IMR-90 (cell line): ENCODE measurements around the gene FXYD4. TPM values are rescaled to one million over a fixed set of nuclear protein-coding genes. Genes with fewer than 3 reads are reported as not detected.

Source experiments
- ATAC-seq: fragments of 200-7000 bp; cut with Tn5 transposase; 2 replicates; pipeline ENCODE4 v1.9.1; 2020; ENCODE audit warnings: low read depth, mild to moderate bottlenecking, moderate library complexity
- BruUV-seq: library from RNA; stranded (reverse); fragments of 400-500 nt; replicated peaks from 2 replicates; lab custom pipeline; 2021; lab: Mats Ljungman, UMichigan
- CTCF ChIA-PET: fragments of 300-600 bp; formaldehyde crosslinking; extraction: SDS; loops from one replicate; lab custom pipeline; 2021; ENCODE audit warnings: antibody characterized with exemption; lab: Yijun Ruan, JAX
- POLR2A ChIA-PET: fragments of 300-600 bp; sonication (Branson Sonifier 250); formaldehyde crosslinking; loops from one replicate; lab custom pipeline; 2022; ENCODE audit warnings: antibody characterized with exemption; ENCODE audit not compliant: unreplicated experiment; lab: Charles Lee
- DNase-seq: peaks from one replicate; pipeline ENCODE4 v3.0.0; 2013
- H2AFZ ChIP-seq: replicated peaks from 2 replicates; pipeline ENCODE3; 2013; ENCODE audit warnings: low read length, mild to moderate bottlenecking; ENCODE audit not compliant: poor library complexity
- H2AK5ac ChIP-seq: 2 replicates; pipeline ENCODE4 v1.6.1; 2013; ENCODE audit warnings: low read depth, low read length, inconsistent platforms
- H2AK9ac ChIP-seq: replicated peaks from 2 replicates; pipeline ENCODE3; 2013; ENCODE audit warnings: mild to moderate bottlenecking, low read depth, low read length, moderate library complexity; ENCODE audit not compliant: poor library complexity
- H2BK120ac ChIP-seq: 2 replicates; pipeline ENCODE4 v1.6.1; 2013; ENCODE audit warnings: low read depth, low read length, inconsistent platforms
- H2BK15ac ChIP-seq: 3 replicates; pipeline ENCODE4 v1.6.1; 2013; ENCODE audit warnings: low read depth, low read length, inconsistent platforms
- H2BK20ac ChIP-seq: 2 replicates; pipeline ENCODE4 v1.6.1; 2013; ENCODE audit warnings: low read depth, mild to moderate bottlenecking, inconsistent platforms, low read length, moderate library complexity
- H2BK5ac ChIP-seq: 2 replicates; pipeline ENCODE4 v1.6.1; 2013; ENCODE audit warnings: mild to moderate bottlenecking, low read depth, low read length, inconsistent platforms; ENCODE audit not compliant: poor library complexity, severe bottlenecking
- H3K14ac ChIP-seq: replicated peaks from 2 replicates; pipeline ENCODE4 v1.6.1; 2013; ENCODE audit warnings: low read depth, low read length, inconsistent platforms
- H3K18ac ChIP-seq: 2 replicates; pipeline ENCODE4 v1.6.1; 2013; ENCODE audit warnings: low read depth, low read length, control low read depth
- H3K23ac ChIP-seq: 2 replicates; pipeline ENCODE4 v1.6.1; 2013; ENCODE audit warnings: low read depth, low read length, inconsistent platforms
- H3K27ac ChIP-seq: 2 replicates; pipeline ENCODE4 v1.5.1; 2013; ENCODE audit warnings: mild to moderate bottlenecking, control low read depth, low read length; ENCODE audit not compliant: insufficient read depth
- H3K27me3 ChIP-seq: 2 replicates; pipeline ENCODE4 v1.6.1; 2013; ENCODE audit warnings: low read length; ENCODE audit not compliant: control insufficient read depth, insufficient read depth
- H3K36me3 ChIP-seq: 2 replicates; pipeline ENCODE4 v1.6.1; 2013; ENCODE audit warnings: low read length, mixed read lengths; ENCODE audit not compliant: control insufficient read depth, insufficient read depth
- H3K4ac ChIP-seq: 2 replicates; pipeline ENCODE4 v1.6.1; 2013; ENCODE audit warnings: low read depth, low read length, inconsistent platforms
- H3K4me1 ChIP-seq: 2 replicates; pipeline ENCODE4 v1.6.1; 2013; ENCODE audit warnings: low read length, mixed read lengths; ENCODE audit not compliant: control insufficient read depth, insufficient read depth
- H3K4me2 ChIP-seq: 2 replicates; pipeline ENCODE4 v1.6.1; 2013; ENCODE audit warnings: low read depth, mild to moderate bottlenecking, control low read depth, low read length, moderate library complexity
- H3K4me3 ChIP-seq: 2 replicates; pipeline ENCODE4 v1.5.1; 2013; ENCODE audit warnings: low read depth, mild to moderate bottlenecking, control low read depth, low read length, moderate library complexity; ENCODE audit not compliant: insufficient read depth
- H3K56ac ChIP-seq: 2 replicates; pipeline ENCODE4 v1.6.1; 2013; ENCODE audit warnings: low read length, inconsistent platforms; ENCODE audit not compliant: insufficient read depth; ENCODE audit errors: extremely low read depth
- H3K79me1 ChIP-seq, 2 experiments: 2 replicates each; pipeline ENCODE4 v1.6.1; 2013; ENCODE audit warnings: low read length in 2 of 2, inconsistent platforms in 1 of 2, low read depth in 1 of 2
- H3K9ac ChIP-seq: 2 replicates; pipeline ENCODE4 v1.6.1; 2013; ENCODE audit warnings: low read depth, low read length, control low read depth
- H3K9me1 ChIP-seq: 2 replicates; pipeline ENCODE4 v1.6.1; 2013; ENCODE audit warnings: low read length, inconsistent platforms; ENCODE audit not compliant: insufficient read depth
- H3K9me3 ChIP-seq: 2 replicates; pipeline ENCODE4 v1.6.1; 2013; ENCODE audit warnings: low read length; ENCODE audit not compliant: control insufficient read depth, insufficient read depth
- H4K20me1 ChIP-seq: 2 replicates; pipeline ENCODE4 v1.6.1; 2013; ENCODE audit warnings: low read length, inconsistent platforms; ENCODE audit not compliant: insufficient read depth
- H4K5ac ChIP-seq: 2 replicates; pipeline ENCODE4 v1.6.1; 2013; ENCODE audit warnings: mild to moderate bottlenecking, low read depth, low read length, control low read depth
- H4K8ac ChIP-seq, 2 experiments: 2 replicates each; pipeline ENCODE4 v1.6.1; 2013; ENCODE audit warnings: low read depth in 2 of 2, low read length in 2 of 2, control low read depth in 1 of 2, inconsistent platforms in 1 of 2
- H4K91ac ChIP-seq: 2 replicates; pipeline ENCODE4 v1.6.1; 2013; ENCODE audit warnings: low read depth, low read length, inconsistent platforms; ENCODE audit not compliant: insufficient read depth
- CEBPB ChIP-seq: IDR thresholded peaks from 2 replicates; pipeline ENCODE4 v1.6.1; 2012; ENCODE audit warnings: low read depth, low read length, improper control_type of control experiment
- NFE2L2 ChIP-seq: fragments of 150-350 bp; IDR thresholded peaks from 2 replicates; pipeline ENCODE4 v1.6.1; 2016; ENCODE audit warnings: low read depth, mild to moderate bottlenecking, low read length
- RCOR1 ChIP-seq: IDR thresholded peaks from 2 replicates; pipeline ENCODE4 v1.6.1; 2012; ENCODE audit warnings: mild to moderate bottlenecking, low read length, improper control_type of control experiment; ENCODE audit not compliant: insufficient replicate concordance
- WGBS, 2 experiments: methylation state at CpG; one replicate each; pipeline versions ENCODE4 v1.1.5 to v1.1.7; 2013; ENCODE audit warnings: missing lambda C conversion rate in 2 of 2; ENCODE audit not compliant: insufficient read length in 1 of 2; ENCODE audit errors: extremely low coverage in 2 of 2; 5-methylcytosine and 5-hydroxymethylcytosine counted together
- dilution Hi-C: fragments of 300-500 bp; cut with HindIII; formaldehyde crosslinking; loops from one replicate; pipeline ENCODE4 v1.14.3; 2018; ENCODE audit warnings: low sequenced_read_pairs; ENCODE audit not compliant: unreplicated experiment
- in situ Hi-C: fragments of 300-500 bp; cut with MboI; formaldehyde crosslinking; loops from 3 replicates; pipeline ENCODE4 v1.14.3; 2019; ENCODE audit warnings: low sequenced_read_pairs, inconsistent platforms, mixed read lengths
- intact Hi-C: fragments of 100-400 bp; cut with micrococcal nuclease; formaldehyde crosslinking; loops from 2 replicates; pipeline ENCODE4 v1.10.0; 2022
- polyA plus RNA-seq, 3 experiments: library from polyadenylated mRNA; depleted of rRNA; stranded (reverse); fragments of >200 nt; gene quantifications; 2 replicates each; pipeline ENCODE4 v1.2.3, GENCODE V29; 2012; ENCODE audit warnings: low replicate concordance in 1 of 3
- total RNA-seq: library from RNA; depleted of rRNA; stranded (reverse); fragments of >200 nt; gene quantifications from 2 replicates; pipeline ENCODE4 v1.2.3, GENCODE V29; 2012
- TF ChIP-seq, protein P1 (sequence below): fragments of 150-350 bp; IDR thresholded peaks from 2 replicates; pipeline ENCODE4 v1.6.1; 2017; ENCODE audit warnings: mild to moderate bottlenecking, antibody characterized with exemption, low read length, low read depth

FXYD4 gene
- total and polyA plus RNA-seq, 2 of the 4 experiments (the other 2 are of a cell fraction) = not detected

DNA sequence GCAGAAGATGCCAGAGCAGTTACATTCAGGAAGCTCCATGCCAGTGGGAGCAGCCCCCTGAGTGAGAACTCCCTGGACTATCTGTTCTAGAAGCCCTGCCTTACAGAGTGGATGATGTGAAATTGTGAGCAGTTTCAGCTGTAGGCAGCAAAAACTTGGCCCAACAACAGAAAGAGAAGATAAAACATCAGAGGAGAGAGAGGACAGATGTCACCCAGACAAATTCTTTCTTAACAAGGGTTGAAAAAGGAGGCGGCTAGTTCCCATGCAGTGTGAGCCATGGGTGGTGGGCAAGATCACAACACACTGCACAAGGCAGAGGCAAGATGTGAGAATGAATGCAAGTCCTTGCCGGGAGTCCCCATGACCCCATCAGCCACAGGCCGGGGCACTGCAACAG lies 46.6 kb upstream of the FXYD4 start:
- Histone ChIP-seq H3K79me1 (no peaks in the 10 kb centered on the region), H2BK120ac (no peak overlapping the region), H3K9ac (no peak overlapping the region), H3K14ac (no peak overlapping the region), H3K9me1 (no peaks in the 10 kb centered on the region), H2AK5ac (no peak overlapping the region), H2BK15ac (no peak overlapping the region), H4K8ac (no peak overlapping the region), H4K20me1 (no peaks in the 10 kb centered on the region), H3K27ac (no peak overlapping the region), H2BK5ac (no peak overlapping the region), H3K4me3 (no peak overlapping the region), H2AFZ (no peak overlapping the region), H4K5ac (no peak overlapping the region), H3K27me3 (peaks cover 17% of the 10 kb centered on the region), H3K36me3 (no peaks in the 10 kb centered on the region), H3K56ac (no peak overlapping the region), H2AK9ac (no peak overlapping the region), H3K4me1 (no peaks in the 10 kb centered on the region), H3K9me3 (no peaks in the 10 kb centered on the region), H3K23ac (no peak overlapping the region), H4K91ac (no peak overlapping the region), H3K18ac (no peak overlapping the region), H2BK20ac (no peak overlapping the region), H3K4me2 (no peak overlapping the region), H3K4ac (no peak overlapping the region)
- no CpG with 5 or more reads among the region's 3 CpGs for WGBS, 2 experiments
- intact Hi-C loops = no loop called here
- ChIA-PET CTCF (no interaction called here), POLR2A (no interaction called here)
- ATAC-seq (no peak), DNase-seq (no peak)
- BruUV-seq = no TSS peak
- dilution Hi-C loops = no loop called here
- TF ChIP-seq CEBPB (no peak), NFE2L2 (no peak), RCOR1 (no peak)
- TF ChIP-seq, protein P1, sequence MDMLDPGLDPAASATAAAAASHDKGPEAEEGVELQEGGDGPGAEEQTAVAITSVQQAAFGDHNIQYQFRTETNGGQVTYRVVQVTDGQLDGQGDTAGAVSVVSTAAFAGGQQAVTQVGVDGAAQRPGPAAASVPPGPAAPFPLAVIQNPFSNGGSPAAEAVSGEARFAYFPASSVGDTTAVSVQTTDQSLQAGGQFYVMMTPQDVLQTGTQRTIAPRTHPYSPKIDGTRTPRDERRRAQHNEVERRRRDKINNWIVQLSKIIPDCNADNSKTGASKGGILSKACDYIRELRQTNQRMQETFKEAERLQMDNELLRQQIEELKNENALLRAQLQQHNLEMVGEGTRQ = no peak
- in situ Hi-C loops = no loop called here
